CD4-positive, alpha-beta T cell treated with Interleukin-21 for 1 hour (primary cell): ENCODE data around the gene FES.
"Not testable (repeated sequence)": the region's sequence is repeated elsewhere in the genome, so short reads cannot be mapped to it uniquely, and the experiment has no call there.

Experiments
- DNase-seq: peaks from one replicate; pipeline ENCODE4 v3.0.0-alpha.2; 2020

Gene FES

DNA sequence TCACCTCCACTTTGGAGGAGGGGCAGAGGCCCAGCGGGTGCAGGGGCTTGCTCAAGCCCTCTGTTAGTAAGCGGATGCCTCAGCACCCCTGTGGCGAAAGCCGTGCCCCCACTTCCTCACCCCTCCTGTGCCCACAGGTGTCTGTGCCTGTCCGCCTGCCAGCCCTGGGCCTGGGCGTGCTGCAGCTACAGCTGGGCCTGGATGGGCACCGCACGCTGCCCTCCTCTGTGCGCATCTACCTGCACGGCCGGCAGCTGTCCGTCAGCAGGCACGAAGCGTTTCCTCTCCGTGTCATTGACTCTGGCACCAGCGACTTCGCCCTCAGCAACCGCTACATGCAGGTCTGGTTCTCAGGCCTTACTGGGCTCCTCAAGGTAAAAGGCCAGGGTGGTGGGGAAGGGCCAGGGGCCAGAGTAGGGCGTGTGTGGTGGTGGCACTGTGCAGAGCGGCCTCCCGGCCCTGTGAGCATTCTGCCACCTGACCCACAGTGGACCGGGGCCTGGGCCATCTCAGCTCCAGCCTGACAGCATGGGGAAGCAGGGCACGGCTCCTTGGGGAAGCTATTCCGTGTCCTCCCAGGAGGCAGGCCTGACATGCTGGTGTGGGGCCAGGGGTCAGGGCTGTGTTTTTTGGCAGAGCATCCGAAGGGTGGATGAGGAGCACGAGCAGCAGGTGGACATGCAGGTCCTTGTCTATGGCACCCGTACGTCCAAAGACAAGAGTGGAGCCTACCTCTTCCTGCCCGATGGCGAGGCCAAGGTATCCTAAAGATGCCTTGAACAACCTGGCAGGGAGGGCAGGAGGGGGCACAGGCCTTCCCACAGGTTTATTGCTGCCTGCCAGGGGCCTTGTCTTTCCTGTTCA is 27.8 kb downstream of the FES start:
- no peak for DNase-seq

DNA sequence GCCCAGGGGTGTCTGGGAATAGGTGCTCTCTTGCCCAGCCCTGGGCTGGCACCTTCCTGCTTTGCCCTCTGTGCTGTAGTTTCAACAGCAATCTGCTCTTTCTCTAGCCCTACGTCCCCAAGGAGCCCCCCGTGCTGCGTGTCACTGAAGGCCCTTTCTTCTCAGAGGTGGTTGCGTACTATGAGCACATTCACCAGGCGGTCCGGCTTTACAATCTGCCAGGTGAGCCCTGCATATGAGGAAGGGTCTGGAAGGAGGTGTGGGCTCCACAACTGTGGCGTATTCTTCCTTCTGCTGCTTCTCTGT is 28.4 kb downstream of the FES start:
- DNase-seq, result no peak

DNA sequence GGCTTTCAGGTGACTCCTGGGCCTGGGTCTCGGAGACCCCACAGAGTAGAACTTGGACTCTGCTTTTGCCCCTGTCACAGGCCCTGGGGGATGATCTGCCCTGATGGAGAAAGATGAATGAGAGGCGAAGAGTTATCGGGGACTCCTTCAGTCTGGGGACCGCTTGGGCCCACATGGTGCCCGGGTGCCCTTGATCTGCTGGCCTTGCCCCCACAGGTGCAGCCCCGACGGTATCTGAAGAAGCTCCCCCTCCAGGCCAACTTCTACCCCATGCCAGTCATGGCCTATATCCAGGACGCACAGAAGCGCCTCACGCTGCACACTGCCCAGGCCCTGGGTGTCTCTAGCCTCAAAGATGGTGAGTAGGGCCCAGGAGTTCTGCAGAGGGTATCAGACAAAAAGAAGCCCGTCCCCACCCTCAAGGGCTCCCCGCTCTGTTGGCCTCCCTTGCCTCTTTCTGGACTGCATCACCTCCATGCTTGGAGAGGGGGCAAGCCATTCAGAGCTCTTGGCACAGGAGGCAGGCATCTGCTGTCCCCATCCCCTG is 29.2 kb downstream of the FES start:
- no peak for DNase-seq

DNA sequence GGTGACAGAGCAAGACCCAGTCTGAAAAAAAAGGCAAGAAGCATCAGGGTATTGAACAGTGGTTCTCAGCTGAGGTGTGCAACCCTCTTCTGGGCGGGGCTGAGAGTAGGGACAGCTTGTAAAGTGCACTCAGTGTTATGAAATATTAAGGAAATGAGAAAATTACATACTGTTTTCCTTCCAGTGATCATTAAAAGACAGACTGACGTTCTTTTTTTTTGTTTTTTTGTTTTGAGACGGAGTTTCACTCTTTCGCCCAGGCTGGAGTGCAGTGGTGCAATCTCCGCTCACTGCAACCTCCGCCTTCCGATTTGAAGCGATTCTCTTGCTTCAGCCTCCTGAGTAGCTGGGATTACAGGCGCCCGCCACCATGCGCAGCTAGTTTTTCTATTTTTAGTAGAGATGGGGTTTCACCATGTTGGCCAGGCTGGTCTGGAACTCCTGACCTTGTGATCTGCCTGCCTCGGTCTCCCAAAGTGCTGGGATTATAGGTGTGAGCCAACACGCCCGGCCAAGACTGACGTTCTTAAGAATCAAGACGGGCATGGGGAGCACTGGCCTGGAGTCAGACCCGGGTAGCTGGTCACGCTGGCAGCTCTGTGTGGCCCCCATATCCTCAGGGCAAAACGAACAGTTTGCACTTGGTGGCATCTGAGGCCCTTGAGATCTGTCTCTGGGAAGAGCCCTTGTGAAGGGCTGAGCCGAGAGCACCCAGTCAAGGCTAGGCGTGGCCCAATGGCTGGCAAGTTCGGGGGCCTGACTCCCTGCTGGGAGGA is 30.2 kb downstream of the FES start:
- no peak for DNase-seq

DNA sequence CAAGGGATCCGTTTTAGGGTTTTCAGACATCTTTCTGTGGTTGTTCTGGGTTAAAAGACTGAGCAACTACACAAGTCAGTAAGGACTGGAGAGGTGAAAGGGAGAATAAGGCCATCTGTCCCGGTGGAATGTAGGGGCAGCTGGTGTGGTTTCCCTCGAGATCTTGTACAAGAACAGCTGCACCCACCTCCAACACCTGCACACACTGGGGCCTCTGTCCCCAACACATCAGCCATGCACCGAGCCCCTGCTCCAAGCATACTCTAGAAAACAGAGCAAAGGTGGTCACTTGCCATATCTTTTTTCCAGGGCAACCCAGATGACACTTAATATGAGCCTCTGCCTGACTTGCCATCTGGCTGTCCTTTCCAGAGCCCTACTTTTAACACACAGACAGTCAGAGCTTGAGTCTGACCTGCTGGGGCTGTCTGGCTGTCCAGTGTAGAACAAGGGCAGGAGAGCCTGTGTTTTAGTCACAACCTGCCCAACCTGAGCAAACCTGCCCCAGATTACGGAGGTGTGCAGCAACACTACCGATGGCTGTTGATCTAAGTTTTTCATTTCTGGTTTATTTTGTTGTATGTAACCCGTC is 31.0 kb downstream of the FES start:
- no peak for DNase-seq

DNA sequence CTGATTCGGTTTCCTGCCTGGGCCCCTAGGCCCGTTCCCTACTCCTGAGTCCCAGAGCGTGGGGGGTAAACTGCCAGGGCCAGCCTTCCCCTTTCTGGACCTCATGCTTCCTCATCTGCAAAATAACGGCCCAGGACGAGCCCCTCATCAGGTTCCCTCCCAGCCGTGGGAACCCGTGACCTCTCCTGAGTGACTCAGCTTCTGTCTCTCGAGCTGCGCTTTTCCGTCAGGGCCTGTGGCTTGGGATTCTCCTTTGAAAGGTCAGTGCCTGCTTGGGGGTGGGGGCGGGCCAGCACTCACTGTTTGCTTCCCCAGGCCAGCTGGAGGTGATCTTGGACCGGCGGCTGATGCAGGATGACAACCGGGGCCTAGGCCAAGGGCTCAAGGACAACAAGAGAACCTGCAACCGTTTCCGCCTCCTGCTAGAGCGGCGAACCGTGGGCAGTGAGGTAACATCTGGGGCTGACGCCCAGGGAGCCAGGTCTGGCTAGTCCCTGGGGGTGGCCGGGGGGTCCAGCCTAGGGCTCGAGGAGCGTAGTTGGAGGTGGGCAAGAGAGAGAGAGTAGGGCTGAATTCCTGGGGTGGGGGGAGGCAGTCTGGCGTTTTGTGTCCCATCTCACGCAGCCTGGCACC is 31.6 kb downstream of the FES start:
- peak; percentile 18 for DNase-seq

DNA sequence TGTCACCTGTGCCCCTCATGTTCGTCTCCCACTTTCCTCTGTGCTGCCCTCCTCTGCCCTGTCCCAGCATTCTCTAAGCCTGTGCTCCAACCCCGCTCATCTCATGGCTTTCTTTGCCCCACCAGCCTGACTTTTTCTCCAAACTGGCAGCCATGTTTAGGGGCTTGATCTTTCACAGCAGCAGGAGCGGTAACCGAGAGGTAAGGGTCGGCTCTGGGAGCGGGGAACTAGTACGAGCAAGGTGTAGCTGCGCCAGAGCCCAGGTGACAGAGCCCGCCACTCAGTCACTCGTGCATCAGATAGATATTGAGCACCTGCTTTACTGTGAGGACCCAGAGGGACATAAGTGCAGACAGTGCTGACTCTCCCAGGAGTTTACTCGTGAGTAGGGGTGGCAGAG is 32.2 kb downstream of the FES start:
- DNase-seq, result no peak

DNA sequence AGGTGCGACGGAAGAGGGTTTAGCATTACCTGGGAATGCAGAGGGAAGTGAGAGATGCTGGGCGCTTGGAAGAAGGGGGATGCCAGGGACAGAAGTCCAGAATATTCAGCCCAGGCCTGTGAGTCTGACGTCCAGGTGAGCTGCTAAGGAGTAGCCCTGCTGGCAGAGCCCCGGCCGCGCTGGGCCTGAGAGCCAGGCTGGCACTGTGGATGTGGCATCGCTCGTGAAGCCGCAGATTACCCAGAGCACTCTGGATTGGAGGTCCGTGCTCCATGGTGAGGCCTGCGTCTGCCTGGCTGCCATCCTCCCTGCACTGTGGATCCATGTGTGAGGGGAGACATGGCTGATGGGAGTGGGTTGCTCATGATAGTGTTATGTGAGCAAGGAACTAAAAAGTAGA is 33.3 kb downstream of the FES start:
- no peak for DNase-seq

DNA sequence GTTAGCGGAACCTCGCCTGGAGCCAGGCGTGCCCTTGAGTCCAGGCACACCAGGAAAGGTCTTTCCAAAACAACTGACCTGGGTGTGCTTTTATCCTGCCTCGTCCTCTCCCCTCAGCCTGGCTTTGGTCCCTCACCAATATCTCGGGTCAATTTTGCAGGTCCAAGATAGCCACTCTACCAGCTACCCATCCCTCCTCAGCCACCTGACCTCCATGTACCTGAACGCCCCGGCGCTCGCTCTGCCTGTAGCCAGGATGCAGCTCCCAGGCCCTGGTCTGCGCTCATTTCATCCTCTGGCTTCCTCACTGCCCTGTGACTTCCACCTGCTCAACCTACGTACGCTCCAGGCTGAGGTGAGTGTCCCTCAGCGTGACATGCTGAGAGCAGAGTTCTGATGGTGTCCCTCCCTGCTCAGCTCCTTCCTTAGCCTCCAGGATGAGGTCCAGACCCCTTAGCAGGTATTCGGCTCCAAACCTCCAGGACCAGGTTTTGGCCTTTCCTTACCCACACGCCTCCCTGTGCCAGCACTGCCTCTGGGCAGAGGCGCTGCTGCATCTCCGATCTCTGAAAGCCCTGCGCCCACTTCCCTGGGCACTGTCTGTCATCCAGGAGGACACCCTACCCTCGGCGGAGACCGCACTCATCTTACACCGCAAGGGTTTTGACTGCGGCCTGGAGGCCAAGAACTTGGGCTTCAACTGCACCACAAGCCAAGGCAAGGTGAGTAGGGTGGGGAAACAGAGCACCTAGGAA is 33.9 kb downstream of the FES start:
- no peak for DNase-seq

DNA sequence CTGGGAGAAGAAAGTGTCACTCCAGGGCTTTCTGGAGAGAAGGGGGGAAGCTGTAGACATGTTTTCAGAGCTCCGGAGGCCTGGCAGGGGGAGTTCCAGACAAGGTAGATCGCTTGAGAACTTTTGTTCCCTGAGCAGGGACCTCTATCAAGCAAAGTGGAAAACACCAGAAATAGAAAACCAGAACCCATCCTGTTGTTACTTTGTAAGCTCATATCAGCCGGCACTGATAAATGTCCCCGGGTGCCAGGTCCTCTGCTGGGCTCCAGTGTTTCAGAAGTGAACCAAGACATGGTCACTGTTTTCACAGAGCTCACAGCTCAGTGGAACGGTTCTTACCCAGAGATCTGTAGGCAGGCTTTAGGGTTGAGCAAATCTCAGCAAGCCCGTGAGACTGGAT is 34.5 kb downstream of the FES start:
- DNase-seq, result no peak

DNA sequence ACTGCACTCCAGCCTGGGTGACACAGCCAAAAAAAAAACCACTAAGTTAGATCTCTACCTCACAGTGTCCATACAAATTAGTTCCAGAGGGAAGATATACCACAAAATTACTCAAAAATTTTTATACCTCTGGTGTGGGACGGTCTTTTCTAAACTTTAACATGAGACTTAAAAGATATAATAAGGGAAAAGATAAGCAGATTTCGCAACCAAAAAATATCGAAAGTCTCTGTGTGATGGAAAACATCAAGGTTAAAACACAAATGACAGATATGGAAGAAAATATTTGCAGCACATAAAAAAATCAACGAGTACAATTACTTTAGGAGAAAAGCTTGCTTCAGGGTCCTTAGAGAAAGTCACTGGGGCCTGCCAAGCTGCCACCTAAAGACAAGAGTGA is 37.6 kb downstream of the FES start:
- no peak for DNase-seq

DNA sequence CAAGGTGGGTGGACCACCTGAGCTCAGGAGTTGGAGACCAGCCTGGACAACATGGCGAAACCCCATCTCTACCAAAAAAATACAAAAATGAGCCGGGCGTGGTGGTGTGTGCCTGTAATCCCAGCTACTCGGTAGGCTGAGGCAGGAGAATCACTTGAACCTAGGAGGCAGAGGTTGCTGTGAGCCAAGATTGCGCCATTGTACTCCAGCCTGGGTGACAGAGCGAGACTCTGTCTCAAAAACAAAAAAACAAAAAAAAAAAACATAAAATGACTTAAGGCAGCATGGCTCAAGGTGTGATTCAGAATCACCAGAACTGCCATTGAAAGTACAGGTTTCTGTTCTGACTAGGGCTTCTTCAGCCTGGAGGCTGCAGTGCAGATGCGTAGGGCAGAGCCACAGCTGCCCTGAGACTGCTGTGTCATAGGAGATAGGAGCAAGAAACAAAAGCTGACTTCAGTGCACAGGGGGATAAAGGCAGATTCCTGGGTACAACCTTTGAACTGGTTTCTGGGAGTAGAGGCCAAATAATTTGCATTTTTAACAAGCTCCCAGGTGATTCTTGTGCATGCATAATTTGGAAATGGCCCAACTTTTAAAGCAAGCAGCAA is 38.5 kb downstream of the FES start:
- DNase-seq, result not testable (repeated sequence)

DNA sequence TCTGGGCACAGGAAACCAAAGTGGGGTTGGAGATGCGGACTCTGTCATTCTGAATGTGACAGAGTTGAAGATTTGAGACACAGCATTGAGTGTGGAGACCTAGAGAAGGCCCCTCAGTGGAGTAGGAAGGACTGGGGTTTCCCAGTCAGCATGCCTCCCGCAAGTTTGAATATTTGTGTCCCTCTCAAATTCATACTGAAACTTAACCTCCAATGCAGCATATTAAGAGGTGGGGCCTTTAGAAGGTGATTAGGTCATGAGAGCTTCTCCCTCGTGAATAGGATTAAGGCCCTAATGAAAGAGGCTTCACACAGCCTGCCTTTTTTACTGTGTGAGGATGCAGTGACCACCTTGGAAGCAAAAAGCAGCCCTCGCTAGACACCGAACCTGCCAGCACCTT is 40.1 kb downstream of the FES start:
- DNase-seq, result no peak

DNA sequence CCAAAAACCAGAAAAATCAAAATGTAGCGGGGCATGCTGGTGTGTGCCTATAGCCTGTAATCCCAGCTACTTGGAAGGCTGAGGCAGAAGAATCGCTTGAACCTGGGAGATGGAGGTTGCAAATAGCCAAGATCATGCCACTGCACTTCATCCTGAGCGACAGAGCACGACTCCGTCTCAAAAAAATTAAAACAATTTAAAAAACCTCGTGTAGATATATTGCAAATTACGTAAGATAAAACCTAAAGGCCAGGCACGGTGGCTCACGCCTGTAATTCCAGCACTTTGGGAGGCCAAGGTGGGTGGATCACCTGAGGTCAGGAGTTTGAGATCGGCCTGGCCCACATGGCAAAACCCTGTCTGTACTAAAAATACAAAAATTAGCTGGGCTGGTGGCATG is 42.5 kb downstream of the FES start:
- not testable (repeated sequence) for DNase-seq

DNA sequence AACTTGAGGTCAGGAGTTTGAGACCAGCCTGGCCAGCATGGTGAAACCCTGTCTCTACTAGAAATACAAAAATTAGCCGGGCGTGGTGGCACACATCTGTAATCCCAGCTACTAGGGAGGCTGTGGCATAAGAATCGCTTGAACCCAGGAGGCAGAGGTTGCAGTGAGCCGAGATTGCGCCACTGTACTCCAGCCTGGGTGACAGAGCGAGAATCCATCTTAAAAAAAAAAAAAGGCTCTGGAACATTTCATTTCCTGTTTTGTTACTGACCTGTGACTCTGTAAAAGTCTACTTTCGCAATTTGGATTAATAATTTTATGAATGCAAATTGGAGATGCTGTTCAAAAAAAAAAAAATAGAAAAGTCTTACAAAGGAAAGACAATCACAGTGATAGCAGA is 43.8 kb downstream of the FES start:
- not testable (repeated sequence) for DNase-seq

DNA sequence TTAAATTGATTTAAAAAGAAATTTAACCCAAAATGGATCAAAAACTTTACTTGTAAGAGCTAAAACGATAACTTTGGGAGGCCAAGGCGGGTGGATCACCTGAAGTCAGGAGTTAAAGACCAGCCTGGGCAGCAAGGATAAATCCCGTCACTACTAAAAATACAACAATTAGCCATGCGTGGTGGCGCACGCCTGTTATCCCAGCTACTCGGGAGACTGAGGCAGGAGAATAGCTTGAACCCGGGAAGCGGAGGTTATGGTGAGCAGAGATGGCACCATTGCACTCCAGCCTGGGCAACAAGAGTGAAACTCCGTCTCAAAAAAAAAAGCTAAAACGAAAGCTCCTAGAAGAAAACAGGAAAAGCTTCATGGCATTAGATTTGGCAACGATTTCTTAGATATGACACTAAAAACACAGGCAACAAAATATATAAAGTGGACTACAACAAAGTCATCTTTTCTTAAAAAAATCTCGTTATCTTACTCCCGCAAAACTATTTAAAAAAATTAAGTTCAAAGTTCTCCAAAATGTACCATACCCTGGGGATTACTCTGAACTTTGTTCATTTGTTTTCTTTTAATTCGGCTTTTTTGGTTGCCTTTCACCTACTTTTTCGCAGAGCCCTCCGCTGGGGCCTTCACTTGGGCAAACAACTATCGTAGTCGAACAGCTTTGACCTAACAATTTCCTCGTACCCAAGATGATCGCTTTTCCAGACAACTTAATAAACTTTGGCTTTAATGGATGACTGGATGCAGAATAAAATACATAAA is 45.1 kb downstream of the FES start:
- no peak for DNase-seq

DNA sequence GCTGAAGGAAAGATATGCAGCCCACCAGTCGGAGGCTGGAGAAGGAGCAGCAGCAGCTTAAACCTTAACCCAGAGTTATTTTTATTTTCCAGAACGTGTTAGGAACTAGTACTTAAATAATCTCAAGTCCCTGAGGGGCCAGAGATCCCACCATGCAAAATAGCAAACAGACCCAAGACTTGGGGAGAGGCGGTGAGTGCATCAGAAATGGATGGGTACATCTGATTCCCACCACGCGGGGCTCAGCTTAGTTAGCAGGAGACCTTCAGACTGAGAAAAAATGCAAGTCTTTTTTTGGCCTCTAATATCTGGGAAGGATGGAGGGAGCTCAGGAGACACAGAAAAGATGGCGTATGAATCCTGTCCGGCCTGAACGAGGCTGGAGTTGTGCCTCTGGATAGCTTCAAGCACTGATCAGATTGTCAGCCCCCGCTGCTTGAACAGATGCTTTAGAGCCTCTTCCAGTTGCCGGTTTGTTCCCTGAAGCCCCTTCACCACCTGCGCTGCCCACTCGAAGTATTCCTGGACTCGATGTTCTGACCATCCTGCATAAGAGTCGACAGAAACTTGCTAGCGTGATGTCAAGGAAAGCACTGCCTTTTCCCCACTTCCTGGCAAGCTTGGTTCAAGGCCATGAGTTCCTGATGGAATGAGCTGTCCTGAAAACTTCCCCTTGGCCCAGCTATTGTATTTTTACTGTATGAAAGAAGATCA is 46.7 kb downstream of the FES start:
- DNase-seq, result no peak

DNA sequence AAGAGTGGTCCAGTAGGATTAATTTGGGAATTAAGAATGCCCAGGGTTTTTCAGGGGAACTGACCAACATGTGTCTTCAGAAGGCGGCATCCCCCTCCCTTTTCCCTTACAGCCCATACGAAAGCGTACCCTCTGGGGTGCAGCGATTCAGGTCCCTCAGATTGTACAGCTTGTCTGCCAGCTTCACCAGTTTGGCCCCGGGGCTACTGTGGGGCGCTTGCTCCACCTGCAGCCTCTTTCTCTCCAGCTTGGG is 47.2 kb downstream of the FES start:
- no peak for DNase-seq

DNA sequence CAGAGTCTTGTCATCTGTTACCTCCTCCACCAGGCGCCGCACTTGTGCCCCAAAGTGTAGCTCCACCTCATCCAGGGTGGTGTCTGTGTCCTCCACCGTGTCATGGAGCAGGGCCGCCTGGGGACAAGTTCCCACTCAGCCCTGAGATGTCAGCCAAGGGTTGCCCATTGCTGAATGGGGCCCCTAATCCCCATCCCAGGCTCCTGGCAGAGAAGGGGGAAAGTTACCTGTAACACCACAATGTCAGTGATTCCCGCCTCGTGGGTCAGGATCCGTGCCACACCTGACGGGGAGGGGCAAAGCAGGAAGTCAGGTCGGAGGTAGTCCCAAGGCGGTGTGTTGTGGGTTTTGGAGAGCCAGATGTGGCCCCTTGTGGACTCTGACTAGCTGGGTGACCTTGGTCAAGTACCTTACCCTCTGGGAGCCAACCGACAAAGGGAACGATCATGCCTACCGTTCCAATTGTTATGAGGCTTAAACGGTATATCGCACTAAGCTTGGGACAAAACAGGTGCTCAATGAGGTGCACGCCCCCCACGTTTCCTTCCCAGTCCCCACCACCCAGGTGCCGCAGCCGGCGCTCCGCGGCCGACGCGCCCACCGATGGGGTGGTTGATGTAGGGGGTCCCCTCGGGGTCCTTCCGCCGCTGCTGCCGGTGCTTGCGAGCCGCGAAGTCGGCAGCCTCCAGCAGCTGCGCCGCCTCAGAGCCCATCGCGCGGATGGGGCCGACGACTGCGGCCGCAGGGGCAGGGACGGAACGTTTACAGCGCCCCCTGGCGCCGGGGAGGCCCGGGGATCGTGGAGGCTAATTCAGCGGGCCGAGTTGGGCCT is 47.7 kb downstream of the FES start, which contains the start of gene HDDC3:
HDDC3 (minus strand) TSS at position 722 of the 832 bp plus-strand sequence; CDS start at position 713, 9 bp downstream.
- peak; percentile 90 for DNase-seq

DNA sequence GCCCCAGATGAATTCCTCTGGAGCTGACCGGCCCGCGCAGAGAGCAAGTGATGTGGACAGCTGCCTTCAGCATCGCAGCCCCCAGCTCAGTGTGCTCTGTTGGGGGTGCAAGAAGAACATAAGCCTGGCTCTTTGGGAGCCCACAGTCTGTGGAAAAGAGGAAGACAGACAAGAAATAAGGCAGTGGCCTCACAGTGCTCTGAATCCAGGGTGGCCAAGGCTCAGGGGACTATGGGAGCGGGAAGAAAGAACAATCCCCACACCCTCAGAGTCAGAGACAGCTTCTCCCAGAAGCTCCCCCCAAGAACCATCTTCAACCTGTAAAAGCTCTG is 48.3 kb downstream of the FES start:
- no peak for DNase-seq
